NOMO-1 (cell line): Measurements from ENCODE around the gene FABP3.

Experiments
- DNase-seq, 2 experiments: peaks; one replicate each; lab custom pipeline; 2025; ENCODE audit not compliant: unreplicated experiment in 2 of 2; lab: John Stamatoyannopoulos, UW

FABP3 gene

DNA sequence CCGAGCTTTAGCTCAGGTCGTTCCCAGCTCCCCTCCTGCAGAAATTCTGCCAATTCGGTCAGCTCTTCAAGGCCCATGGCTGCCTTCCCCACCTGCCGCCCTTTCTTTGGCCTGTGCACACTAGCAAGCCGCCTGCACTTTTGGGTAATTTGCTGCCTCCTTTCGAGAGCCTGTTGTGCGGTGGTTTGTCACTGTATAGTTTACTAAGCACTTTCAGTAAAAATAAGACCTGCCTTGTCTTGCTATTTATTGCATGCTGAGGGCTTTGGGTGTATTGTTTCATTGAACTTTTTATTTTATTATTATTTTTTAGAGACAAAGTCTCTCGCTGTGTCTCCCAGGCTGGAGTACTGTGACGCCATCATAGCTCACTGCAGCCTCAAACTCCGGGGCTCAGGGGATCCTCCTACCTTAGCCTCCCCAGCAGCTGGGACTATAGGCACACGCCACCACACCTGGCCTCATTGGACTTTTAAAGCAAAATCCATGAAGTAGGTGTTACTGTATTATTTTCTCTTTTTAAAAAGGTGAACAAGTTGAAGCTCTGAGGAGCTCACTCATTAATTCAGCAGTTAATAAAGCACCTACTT is 1.1 kb upstream of the FABP3 start:
- no peak for DNase-seq

DNA sequence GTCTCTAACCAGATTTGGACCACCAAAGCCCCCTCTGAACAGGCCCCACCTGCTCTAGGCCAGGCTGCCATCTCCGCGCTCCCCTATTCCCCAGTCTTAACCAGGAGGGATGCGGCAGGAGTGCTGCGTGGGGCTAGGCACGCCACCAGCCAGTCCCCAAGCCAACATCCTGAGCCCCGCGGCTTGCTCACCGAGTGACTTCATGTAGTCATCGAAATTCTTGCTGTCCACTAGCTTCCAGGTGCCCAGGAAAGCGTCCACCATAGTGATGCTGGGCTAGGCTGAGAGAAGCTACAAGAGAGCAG is 173 bp downstream of the FABP3 start:
- DNase-seq, result no peak

DNA sequence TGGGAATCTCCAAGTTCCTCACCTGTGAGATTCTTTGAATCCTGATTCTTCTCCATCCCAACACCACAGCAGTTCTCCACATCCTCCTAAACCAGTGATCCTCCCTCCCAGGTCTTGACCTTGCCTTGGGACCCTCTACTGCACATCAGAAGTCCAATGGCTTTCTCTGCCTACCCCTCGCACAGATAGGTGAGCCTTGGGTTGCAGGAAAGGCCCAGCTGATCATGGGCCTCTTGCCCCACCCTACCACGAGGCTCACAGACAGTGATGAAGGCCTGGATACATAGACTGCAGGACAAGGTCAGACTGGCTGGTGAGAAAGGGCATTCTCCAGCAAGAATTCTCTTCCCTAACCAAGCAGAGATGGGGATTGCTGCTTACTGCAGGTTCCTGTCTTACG is 825 bp downstream of the FABP3 start:
- no peak for DNase-seq

DNA sequence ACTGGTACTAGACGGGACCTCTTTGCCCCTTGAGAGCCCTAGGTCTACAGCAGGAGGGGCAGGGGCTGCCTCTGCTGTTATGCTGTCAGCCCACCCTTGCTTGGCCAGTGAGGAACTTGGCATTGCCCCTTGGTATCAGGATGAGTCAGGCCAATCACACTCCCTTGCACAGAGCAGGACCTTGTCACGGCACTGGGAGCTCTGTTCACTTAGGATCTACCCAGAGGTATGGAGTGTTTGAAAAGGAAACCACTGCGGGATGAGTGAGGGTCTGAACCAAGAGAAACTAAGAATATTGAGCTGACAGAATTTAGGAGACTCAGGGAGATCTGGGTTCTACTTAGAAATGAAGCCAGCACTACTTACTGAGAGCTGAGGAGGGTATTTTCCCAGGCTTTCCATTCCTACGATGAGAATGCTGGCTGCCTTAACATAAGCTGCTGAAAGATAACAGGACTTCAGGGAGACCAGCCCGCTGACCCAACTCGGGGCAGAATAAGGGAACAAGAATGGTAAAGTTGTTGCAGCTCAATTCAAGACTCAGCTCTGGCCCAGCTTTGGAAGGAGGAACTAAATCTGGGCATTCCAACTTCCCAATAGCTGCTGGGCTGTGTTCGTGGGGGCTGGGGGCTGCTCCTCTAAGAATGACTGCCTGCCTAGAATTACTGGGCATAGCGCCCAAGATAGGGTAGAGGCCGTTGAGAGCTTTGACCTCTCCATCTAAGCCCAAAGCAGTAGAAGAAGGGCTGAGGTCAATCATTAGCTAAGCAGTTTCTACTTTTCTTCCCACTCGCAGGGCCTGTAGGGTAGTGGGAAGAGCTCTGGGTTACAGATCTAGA is 1.5 kb downstream of the FABP3 start:
- no peak for DNase-seq

DNA sequence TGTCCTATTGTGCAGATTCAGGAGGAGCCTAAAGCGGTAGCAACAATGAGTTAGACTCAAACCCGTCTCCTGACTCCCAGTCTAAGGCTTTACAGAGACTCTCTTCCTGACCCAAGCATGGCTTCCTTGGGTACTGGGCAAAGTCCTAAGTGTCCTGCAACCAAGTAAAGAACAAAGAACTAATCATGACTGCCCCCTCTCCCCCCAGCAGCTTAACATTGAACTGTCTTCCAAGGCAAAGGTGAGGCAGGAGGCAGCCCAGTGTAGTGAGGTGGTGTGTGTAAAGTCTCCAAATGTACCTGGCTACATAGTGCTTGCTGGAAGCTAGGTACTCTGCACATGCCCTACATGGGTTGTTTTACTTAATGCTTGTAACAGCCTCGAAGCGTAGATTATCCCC is 2.3 kb downstream of the FABP3 start:
- DNase-seq, result no peak

DNA sequence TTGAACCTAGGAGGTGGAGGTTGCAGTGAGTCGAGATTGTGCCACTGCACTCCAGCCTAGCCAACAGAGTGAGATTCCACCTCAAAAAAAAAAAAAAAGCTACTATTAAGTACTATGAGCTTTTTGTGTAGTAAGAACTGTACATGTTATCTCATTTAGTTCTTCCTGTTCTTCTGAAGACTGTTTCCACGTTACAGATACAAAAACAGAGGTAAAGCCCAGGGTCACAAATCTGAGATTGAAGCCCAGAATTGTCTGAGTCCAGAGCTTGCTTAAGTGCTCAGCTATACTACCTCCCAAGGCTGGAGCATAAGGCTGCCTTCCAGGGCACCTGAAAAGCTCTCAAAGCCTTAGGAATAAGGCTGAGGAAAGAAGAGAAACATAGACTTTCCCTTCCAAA is 2.9 kb downstream of the FABP3 start:
- DNase-seq, result no peak

DNA sequence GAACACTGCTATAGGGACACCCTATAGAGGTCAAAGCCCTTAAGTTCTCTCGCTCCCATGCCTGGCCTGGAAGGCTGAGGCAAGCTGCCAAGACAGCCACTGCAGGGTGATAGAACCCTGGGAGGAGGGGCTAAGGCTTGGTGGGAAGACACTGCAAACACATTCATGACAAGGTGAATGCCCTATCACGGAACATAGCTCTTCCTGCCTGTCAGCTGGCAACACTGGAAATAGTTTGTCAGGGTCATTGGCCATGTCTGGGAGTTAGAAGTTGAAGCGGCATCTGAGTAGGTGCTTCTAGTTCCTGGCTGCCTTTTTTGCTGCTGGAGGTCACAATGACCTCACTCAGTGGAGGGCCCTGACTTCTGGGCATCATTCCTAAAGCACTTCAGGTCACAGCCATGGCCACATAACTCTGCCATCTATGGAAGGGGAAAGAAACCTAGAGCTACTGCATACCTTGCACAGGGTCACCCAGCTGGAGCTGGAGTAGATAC is 4.2 kb downstream of the FABP3 start:
- DNase-seq, result no peak

DNA sequence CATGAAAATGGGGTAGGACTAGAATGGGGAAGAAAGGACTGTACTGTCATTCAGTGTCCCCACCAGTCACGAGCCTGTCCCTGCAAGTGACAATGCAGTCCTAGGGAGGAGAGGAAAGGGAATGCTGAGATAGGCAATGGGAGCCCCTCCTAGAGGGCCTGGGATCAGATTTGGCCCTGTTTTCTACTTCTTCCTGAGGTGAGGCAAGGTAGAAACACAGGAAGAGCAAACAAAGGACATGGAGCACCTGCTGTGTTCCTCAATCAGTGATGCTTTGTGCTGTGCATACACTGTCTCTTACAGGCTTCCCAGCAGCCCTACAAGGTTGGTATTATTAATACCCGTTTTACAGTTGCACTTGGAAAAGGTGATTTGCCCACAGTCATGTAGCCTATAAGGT is 6.1 kb downstream of the FABP3 start:
- DNase-seq, result no peak

DNA sequence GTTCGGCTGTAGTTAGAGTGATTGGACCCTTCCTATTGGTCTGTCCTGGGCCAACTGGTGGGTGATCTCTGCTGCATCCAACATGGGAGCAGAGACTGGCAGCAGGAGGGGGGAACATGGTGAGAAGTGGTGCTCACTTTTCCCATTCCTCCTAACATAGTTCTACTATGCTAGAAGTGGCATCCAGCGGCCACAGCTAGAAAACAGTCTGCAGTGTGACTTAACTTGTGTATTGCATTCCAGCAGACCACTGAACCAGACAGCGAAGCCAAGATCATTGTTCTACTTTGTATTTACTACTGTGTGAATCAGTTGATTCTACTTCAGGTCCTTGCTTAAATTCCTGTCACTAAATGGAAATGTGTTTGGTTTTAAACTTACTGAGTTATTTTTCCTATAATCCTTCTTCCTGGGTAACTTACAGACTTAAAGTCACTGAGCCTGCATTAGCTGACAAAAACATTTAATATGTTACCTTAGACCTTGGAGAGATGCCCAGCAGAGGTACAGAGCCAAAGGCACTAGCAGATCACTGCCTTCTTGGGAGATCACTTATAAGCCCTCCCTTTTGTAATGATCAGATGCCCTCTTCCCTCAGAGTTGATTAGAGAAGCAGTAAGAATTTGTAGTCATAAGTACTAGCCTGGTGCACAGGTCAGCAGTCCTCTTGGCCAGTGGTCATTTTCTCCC is 8.2 kb downstream of the FABP3 start:
- no peak for DNase-seq

DNA sequence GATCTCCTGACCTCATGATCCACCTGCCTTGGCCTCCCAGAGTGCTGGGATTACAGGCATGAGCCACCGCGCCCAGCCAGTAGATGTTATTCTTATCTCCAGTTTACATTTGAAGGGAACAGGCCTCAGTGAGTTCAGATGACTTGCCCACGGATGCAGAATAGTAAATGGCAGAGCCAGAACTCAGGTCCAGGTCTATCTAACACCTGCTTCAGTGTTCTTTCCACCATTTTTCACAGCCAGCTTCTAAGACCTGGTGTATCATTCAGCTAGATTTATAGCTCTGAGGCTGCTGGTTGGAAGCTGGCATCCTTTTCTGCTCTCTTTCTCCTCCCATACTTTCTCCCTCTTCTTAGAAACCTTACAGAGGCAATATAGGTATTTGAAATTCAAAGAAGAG is 10.8 kb downstream of the FABP3 start:
- DNase-seq, result no peak

DNA sequence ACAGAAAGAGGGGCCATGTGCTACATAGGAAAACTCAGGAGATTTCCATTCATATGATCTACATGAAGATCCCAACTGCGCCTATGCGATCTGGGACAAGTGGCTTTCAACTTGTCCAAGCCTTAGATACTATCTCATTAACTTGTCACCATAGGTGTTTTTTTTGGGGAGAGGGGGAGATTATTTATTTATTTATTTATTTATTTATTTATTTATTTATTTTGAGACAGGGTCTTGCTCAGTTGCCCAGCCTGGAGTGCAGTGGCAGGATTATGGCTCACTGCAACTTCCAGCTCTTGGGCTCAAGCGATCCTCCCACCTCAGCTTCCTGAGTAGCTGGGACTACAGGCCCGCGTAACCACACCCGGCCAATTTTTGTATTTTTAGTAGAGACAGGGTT is 11.3 kb downstream of the FABP3 start:
- no peak for DNase-seq

DNA sequence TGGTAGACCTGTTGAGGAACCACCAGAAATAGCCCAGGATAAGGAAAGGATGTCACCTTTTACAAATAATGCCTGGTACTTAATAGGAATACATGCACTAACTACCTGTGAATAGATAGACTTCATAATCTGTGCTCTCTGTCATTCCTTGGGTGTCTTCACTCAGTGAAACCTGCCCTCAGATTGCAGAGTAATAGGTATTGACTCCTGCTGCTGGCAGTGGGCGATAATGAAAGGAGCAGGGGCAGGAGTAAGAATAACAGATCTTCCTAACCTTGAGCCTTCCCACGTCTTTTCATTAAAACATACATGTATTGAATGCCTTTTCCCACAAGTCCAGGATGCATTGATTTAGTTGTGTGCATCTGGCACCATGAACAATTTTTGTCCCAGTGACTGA is 16.4 kb downstream of the FABP3 start:
- no peak for DNase-seq

DNA sequence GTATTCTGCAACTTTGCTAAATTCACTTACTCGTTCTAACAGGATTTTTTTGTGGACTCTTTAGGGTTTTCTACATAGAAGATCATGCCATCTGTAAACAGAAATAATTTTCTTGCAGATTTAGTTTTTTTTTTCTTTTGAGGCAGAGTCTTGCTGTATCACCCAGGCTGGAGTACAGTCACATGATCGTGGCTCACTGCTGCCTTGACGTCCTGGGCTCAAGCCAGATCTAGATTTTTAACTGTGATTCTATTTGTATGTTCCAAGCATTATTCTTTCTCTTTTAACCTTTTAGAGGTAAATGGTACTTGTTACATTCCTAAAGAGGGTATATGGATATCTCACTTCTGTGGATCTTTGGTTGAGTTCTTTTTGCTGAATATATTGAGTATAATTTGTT is 18.6 kb downstream of the FABP3 start:
- no peak for DNase-seq

DNA sequence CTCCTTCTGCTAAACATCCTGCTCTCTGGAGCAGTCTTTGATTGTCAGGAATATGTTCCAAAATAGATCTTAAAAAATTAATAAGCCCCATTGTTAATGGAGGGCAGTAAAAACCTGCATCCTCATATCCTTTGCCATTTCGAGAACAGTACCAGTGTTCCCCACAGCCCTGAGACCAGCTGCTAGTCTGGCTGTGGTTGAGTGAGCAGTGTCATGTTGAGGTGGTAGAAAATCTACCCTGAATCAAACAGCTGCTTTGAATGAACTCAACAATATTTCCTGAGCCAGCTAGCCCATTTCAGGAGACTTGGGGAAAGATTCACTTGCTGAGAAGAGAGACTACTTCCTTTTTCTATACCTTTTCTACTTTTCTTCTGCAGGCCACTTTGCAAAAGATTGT is 24.4 kb downstream of the FABP3 start:
- no peak for DNase-seq

DNA sequence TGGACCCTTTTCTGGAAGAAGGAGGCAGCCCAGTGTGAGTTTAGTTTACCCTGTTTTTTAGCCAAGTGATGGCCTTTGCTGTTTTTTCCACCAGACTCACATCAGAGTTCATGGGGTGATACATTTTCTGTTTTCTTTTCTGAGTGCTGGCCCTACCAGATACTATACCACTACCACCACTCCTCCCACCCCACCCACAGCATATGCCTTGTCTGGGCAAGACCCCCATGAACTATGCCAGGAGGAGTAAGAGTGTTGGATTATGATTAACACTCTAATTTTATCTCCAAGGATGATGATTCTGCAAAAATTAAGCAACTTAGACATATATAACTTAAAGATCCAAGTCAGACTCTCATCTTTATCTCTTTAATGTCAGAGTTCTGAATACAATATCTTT is 26.1 kb downstream of the FABP3 start:
- DNase-seq, result no peak

DNA sequence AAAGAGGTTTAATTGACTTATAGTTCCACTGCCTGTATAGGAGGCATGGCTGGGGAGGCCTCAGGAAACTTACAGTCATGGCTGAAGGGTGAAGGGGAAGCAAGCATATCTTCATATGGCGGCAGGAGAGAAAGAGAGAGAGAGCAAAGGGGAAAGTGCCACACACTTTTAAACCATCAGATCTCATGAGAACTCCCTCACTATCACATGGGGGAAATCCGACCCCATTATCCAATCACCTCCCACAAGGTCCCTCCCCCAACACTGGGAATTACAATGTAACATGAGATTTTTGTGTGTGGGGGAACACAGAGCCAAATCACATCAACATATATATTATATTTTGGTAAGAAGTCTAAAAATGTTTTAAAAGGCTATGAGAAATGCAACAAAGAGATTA is 27.2 kb downstream of the FABP3 start:
- no peak for DNase-seq

DNA sequence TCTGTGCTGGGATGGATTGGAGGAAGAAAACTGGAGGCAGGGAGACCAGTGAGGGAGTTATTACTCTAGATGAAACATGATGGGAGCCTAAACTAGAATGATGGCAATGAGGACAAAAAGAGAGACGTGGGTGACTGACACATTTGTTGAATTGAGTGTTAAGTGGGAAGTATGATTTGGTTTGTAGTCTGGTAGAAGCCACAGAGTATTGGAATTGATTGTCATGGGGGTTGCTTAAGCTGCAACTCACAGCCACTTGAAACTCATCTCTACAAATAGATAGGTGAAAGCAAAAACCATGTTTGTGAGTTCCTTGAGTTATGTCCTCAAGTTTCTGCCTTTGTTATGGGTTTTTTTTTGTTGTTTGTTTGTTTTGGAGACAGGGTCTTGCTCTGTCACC is 28.4 kb downstream of the FABP3 start:
- no peak for DNase-seq

DNA sequence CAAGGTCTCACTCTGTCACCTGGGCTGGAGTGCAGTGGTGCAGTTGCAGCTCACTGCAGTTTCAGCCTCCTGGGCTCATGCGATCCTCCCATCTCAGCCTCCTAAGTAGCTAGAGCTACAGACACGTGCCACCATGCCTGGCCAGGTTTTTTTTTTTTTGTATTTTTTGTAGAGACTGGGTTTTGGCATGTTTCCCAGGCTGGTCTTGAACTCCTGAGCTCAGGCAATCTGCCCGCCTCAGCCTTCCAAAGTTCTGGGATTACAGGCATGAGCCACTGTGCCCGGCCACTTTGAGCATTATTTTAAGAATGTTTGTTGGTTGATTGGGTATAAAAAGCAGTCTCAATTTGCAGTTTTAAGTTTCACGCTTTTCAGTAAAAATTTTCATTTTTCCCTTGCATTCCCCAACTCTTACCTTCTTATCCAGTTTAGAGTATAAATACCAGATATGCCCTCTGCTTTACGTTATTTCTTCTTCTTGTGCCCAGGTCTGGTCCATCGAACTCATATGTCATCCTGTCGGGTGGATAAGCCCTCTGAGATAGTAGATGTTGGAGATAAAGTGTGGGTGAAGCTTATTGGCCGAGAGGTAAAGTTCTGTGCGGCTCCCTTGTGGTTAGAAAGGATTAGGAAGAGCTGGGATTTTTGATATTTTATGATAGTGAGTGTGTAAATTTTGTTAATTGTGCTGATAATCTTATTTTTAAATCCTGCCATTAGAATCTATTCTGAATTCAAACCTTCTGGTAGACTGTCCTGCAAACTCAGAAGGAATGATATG is 36.0 kb downstream of the FABP3 start:
- DNase-seq, result no peak

DNA sequence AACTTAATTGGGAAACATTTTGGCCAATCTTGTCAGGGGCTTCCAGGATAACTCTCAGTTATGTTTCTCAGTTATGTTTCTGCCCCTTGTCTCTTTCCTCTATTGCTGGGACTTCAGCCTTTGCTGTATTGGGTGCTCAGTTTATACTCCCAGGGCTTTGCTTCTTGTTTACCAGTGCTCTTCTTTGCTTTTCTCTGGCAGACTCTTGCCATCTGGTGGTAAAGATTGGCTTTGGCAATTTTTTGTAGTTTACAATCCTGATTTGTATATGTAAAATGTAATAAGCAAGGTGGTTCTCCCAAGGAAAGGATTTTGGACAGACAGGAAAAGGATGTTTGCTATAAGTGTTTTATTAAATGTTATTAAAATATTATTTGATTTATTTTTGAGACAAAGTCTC is 37.9 kb downstream of the FABP3 start:
- peak in 1 of 2 experiments; percentile 17 for DNase-seq

DNA sequence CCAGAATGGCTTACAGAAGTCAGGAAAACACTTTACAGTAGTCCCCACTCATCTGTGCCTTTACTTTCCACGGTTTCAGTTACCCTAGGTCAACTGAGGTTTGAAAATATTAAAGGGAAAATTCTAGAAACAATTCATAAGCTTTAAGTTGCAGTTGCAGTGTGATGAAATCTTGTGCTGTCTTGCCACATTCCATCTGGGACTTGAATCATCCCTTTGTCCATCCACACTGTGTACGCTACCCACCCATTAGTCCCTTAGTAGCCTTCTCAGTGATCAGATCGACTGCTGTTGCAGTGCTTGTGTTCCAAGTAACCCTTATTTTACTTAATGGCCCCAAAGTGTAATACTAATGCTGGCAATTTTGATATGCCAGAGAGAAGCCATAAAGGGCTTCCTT is 45.5 kb downstream of the FABP3 start:
- DNase-seq, result no peak

DNA sequence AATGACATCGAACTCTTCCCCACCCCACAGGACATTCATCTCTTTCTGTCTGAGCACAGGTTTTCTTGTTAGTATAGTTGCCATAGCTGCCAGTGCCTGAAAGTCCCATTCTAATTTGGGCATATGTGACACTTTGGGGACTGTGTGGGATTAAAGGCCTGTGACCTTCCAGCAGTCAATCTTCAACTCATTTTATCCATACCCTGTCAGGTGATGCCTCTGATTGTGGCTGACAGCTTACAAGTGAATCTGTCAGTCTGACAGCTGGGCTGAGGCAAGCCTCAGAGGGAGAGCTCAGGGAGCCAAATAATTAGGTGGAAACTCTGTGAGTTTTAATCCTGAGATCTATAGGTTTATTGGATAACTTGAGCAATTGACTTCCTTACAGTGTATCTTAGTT is 46.4 kb downstream of the FABP3 start:
- no peak for DNase-seq
